GM18505 (cell line): ENCODE results near the gene GYS1.
A peak's percentile ranks its signal among the peaks of the same experiment; 100 is the strongest.
"Not testable (repeated sequence)": the region's sequence is repeated elsewhere in the genome, so short reads cannot be mapped to it uniquely, and the experiment has no call there.

Experiments used
- ATAC-seq: cut with Tn5 transposase; IDR thresholded peaks from one replicate; pipeline ENCODE4 v1.9.1; 2021; ENCODE audit not compliant: unreplicated experiment
- POLR2A ChIP-seq: IDR thresholded peaks from 4 replicates; pipeline ENCODE4 v1.6.1; 2011; ENCODE audit warnings: borderline replicate concordance; ENCODE audit not compliant: insufficient read depth, insufficient read length; ENCODE audit errors: extremely low read depth

The GYS1 gene

GRCh38 chr19:48993175-48994034, at the start of gene GYS1, which contains the start of gene RUVBL2:
GYS1 (minus strand) TSS chr19:48993309; CDS start chr19:48993112, 197 bp downstream.
RUVBL2 (plus strand) TSS chr19:48993887; CDS start chr19:48993912, 25 bp downstream.
- peak; percentile 88 for TF ChIP-seq POLR2A

GRCh38 chr19:49042666-49043065, 49.6 kb upstream of the GYS1 start:
- not testable (repeated sequence) for ATAC-seq

More at GRCh38 chr19:48993175-48994034, at the start of gene GYS1, which contains the start of gene RUVBL2:
- peak; percentile 82 for ATAC-seq

GRCh38 chr19:49042177-49042576, 49.1 kb upstream of the GYS1 start:
- ATAC-seq: no peak
- TF ChIP-seq POLR2A: no peak

- ATAC-seq: not testable (repeated sequence)
Observed at GRCh38 chr19:49039736-49040135, 46.6 kb upstream of the GYS1 start.

DNA sequence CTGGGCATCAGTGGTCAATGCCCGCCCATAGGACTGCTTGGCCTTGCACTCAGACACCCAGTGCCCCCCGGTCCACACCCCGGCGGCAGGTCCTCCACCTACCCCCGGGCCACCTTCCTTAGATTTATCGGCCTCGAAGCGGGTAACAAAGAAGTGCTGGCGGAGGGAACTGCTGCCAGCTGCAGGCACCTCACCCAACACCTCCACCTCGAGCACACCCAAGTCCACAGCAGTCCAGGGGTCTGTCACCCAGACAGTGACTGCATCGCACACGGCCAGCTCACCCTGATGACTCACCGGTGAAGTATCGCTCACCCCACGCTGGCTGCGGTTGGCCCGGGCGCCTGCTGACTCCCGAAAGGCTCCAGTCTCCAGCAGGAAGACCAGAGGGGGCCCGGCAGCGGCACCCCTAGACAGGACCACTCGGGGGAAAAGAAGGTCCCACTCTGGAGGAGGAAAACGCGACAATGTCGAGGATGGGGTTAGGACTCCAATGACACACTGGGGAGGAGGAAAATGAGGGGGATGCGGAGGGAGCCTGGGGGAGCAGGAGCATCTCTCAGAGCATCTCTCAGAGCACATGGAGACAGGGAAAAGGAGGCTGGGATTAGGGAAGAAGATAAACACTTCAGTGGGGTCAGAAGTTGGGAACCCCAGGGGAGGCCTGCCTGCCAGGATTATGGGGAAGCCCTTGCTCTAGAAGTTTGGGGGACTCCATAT, 45.6 kb upstream of the GYS1 start:
- ATAC-seq: not testable (repeated sequence)

DNA sequence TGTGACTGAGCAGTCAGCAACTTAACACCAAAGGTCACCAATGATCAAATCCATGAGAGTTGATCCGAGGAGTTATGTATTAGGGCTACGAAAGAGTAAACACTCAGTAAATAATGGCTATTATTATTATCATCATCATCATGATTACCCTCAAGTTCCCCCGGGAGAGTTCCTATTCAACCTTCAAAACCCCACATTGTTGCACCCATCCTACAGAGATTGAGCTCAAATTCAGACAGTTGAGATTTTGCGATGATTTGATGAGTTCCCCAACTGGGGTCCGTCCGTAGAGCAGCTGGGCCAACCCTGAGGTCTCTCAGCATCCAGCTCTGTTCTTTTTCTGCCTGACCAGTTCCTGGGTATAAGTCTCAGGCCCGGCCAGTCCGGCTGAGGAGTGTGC, 45.0 kb upstream of the GYS1 start:
- ATAC-seq: not testable (repeated sequence)

DNA sequence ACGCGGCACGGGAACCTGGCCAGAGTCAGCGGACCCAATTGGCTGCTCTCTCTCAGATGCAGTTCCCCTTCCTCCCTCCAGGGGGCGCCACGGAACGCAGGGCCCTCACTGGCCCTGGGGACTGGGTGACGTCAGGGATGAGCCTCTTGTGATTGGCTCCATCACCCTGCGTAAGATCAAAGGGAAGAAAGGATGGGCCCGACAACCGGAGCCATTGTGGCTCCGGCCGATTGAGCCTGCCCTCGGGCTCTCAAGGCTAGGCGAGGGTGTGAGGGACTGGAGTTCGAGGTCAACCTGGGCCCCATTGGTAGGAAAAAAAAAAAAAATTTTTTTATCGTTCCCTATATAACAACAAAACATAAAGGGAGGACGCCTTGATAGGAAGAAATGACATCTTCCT, 43.7 kb upstream of the GYS1 start, which contains the start of gene CGB1:
CGB1 (minus strand) TSS at position 81 of the 400 bp plus-strand sequence. CDS start 184 bp downstream, outside the sequence.
- ATAC-seq: not testable (repeated sequence)

DNA sequence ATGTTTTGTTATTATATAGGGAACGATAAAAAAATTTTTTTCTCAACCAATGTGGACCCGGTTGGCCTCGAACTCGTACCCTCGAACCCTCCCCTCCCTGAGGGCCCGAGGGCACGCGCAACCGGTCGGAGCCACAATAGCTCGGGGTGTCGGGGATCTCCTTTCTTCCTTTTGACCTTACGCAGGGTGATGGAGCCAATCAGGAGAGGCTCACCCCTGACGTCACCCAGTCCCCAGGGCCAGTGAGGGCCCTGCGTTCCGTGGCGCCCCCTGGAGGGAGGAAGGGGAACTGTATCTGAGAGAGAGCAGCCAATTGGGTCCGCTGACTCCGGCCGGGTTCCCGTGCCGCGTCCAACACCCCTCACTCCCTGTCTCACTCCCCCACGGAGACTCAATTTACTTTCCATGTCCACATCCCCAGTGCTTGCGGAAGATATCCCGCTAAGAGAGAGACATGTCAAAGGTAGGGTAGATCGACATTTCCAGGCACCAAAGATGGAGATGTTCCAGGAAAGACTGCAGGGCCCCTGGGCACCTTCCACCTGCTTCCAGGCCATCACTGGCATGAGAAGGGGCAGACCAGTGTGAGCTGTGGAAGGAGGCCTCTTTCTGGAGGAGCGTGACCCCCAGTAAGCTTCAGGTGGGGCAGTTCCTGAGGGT, 38.7 kb upstream of the GYS1 start, which contains the start of gene CGB2:
CGB2 (plus strand) TSS at position 249 of the 660 bp plus-strand sequence; CDS start at position 455, 206 bp downstream.
- ATAC-seq: not testable (repeated sequence)

DNA sequence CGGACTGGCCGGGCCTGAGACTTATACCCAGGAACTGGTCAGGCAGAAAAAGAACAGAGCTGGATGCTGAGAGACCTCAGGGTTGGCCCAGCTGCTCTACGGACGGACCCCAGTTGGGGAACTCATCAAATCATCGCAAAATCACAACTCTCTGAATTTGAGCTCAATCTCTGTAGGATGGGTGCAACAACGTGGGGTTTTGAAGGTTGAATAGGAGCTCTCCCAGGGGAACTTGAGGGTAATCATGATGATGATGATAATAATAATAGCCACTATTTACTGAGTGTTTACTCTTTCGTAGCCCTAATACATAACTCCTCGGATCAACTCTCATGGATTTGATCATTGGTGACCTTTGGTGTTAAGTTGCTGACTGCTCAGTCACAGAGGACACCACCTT, 37.2 kb upstream of the GYS1 start:
- ATAC-seq: not testable (repeated sequence)

GRCh38 chr19:49029749-49030148, 36.6 kb upstream of the GYS1 start:
- ATAC-seq: not testable (repeated sequence)

GRCh38 chr19:49028686-49029085, 35.6 kb upstream of the GYS1 start:
- ATAC-seq: not testable (repeated sequence)

GRCh38 chr19:49025599-49025998, 32.5 kb upstream of the GYS1 start:
- ATAC-seq: not testable (repeated sequence)

DNA sequence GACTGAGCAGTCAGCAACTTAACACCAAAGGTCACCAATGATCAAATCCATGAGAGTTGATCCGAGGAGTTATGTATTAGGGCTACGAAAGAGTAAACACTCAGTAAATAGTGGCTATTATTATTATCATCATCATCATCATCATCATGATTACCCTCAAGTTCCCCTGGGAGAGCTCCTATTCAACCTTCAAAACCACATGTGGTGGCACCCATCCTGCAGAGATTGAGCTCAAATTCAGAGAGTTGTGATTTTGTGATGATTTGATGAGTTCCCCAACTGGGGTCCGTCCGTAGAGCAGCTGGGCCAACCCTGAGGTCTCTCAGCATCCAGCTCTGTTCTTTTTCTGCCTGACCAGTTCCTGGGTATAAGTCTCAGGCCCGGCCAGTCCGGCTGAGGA, 32.0 kb upstream of the GYS1 start:
- not testable (repeated sequence) for ATAC-seq

- not testable (repeated sequence) for ATAC-seq
Observed at GRCh38 chr19:49024233-49024632, 31.1 kb upstream of the GYS1 start, which contains the start of gene CGB3. CGB3 (minus strand) TSS chr19:49024333; CDS start chr19:49023971, 362 bp downstream.

DNA sequence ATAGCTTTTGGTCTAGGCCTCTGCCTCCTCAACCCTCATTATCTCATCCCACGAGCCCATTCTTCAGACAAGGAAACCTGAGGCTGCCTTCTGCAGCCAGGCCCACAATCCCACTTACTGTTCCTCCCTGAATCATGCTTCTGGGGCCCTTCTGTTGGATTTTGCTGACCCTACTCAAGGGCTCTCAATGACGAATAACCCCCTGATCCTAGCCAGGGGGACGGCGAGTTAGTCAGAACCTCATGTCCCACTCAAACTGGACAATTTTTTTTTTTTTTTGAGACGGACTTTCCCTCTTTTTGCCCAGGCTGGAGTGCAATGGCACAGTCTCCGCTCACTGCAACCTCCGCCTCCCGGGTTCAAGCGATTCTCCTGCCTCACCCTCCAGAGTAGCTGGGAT, 29.0 kb upstream of the GYS1 start:
- no peak for ATAC-seq
- TF ChIP-seq POLR2A: no peak
